Activated CD4-positive, alpha-beta T cell treated with anti-CD3 and anti-CD28 coated beads for 4 hours (primary cell): ENCODE results near the gene TPST1.
"Not testable (repeated sequence)": the region's sequence is repeated elsewhere in the genome, so short reads cannot be mapped to it uniquely, and the experiment has no call there.

ENCODE experiments used
- DNase-seq, 2 donors: peaks; one replicate each; pipeline ENCODE4 v3.0.0-alpha.2; 2020

The TPST1 gene

DNA sequence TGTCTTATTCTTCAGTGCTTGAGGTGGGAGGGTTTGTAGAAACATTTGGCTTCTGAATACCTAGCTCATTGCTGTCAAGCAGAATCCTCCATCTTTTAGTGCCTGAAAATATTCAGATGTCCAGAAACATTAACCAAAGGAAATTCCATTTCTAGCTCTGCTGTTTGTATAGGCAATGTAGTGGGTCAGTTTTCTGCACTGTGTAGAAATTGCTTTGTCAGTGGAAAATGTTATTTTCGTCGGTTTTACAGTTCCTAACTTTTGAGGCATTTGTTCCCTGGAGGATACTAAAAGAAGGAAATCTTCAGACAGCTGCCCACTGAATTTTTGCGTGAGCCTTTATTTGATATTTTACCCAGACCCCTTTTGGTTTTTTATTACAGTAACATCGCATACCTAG, 143.4 kb downstream of the TPST1 start:
- no peak for DNase-seq

DNA sequence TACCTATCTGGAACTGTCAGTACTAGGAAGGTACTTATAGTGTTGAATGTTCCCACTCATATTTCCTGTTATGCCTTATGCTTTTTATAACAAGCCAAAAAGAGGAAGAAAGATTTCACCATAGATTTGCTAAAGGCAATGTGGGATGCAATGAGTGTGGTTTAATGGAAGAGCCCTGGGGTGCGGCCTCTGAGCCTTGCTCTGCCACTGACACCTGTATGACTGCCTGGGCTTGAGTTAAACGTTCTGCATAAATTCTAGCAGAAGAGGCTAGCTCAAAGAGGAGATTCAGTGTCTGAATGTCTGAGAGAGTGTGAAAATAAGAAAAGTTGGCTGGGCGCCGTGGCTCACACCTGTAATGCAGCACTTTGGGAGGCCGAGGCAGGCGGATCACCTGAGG, 143.8 kb downstream of the TPST1 start:
- DNase-seq: no peak

DNA sequence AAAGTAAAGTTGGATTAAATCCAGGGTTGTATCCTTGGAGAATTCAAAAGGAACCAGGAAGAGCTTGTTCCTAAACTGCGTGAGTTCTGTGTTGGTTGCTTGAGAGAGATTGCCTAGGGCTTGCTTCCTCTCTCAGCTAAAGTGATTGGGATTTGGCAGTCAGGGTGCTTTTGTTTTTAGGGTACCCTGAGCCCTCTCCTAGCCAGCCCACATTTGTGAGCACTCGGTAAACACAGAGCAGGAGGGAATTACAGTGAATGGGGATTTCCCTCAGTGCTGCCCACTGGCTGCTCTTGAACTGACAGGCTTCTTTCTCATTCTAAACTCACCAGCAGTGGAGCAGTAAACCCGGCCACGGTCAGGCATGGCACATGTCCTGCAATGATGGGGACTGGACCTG, 146.9 kb downstream of the TPST1 start:
- DNase-seq: no peak

DNA sequence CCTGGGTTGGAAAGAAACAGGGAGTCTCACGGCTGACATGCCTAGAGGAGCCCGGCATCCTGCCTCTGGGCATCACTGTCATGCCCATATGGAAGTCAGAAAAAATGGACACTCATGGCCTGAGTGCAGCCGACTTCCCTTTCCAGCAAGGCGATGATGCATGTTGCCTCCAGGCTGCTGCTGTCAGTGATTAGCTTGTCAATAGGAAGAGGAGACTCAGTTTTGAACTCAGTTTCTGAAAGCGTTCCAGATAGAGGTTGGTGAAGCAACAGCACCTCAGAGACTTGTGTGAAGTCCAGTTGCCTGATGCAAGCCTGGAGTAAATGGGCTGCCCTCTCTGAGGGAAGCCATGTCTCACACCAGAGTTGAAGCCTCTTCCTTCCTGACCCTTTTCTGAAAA, 148.4 kb downstream of the TPST1 start:
- DNase-seq: no peak

DNA sequence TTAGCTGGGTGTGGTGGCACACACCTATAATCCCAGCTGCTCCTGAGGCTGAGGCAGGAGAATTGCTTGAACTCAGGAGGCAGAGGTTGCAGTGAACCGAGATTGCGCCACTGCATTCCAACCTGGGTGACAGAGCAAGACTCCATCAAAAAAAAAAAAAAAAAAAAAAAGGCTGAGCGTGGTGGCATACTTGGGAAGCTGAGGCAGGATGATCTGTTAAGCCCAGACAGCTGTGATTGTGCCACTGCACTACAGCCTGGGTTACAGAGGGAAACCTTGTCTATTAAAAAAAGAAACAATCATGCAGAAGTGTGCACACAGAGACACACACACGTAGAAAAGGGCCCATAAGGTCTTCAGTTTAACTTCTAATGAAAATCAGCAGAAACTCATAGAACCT, 150.6 kb downstream of the TPST1 start:
- DNase-seq: no peak

DNA sequence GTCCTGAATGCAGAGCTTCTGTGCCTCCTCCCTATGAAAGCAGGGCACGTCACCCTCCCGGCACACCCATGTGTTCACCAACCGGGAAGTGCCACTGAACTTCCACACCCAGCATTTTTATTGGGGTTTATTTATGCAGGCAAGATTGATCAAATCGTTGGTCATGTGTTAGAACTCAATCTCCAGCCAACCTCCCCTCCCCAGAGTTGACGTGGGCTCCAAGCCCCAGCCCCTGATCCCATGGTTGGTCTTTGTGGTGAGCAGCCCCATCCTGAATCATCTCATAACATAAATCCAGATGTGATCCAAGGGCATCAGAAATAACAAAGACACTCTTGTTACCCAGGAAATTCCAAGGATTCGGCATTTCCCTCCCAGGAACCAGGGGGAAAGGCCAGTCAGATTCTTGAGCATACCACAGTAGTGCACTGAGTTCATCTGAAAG, 151.2 kb downstream of the TPST1 start:
- DNase-seq: no peak

DNA sequence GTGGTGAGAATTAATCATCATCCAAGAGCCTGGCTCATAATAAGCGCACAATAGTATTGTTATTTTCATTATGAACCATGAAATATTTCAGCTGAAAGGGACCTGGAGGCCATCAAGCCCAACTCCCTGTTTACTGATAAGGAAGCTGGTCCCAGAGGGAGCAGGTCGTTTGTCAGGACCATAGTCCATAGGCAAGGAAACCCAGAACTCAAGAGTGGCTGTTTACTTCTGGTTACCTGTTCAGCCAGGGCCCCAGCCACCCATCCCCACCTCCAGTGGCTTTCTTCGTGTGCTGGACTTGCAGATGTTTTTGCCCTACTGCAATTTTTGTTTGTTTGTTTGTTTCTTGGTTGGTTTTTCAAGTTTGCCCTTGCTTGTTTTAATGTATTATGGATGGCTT, 152.0 kb downstream of the TPST1 start:
- no peak for DNase-seq

DNA sequence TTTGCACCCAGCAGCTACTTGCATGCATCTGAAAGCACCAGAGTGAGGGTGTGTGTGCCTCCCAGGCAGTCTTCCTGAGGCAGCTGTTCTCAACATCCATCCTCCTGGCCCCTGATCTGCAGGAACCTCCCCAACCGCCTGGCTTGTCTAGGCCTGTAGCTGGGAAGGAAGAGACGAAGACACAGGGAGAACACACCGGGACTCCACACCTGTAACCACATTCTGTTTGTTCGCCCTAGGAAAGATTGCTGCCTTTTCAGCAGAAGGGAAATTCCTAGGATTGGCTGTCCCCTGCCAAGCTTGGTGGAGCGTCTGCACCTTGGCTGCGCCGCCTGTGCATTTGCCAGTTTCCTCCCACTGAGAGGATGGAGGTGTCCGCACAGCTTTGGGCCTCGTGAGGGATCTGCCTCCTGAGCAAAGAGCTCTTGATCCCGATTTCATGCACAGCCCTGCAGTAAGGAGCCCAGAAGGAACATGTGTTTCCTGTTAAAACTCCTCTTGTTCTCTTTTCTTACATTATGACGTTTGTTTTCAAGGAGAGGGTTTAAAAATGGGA, 154.6 kb downstream of the TPST1 start:
- no peak for DNase-seq

DNA sequence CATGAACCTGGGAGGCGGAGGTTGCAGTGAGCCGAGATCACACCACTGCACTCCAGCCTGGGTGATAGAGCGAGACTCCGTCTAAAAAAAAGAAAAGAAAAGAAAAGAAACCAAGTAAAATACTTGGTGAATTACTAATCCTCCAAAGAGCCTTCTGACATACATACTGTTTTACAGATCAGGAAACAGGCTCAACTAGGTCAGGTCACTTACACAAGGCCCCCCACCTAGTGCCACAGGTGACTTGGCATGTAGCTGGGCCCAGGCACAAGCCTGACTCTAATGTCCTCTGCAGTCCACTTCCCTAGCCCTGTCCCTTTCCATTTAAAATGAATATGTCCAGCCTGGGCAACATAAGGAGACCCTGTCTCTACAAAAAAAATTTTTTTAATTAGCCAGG, 157.0 kb downstream of the TPST1 start:
- no peak for DNase-seq

DNA sequence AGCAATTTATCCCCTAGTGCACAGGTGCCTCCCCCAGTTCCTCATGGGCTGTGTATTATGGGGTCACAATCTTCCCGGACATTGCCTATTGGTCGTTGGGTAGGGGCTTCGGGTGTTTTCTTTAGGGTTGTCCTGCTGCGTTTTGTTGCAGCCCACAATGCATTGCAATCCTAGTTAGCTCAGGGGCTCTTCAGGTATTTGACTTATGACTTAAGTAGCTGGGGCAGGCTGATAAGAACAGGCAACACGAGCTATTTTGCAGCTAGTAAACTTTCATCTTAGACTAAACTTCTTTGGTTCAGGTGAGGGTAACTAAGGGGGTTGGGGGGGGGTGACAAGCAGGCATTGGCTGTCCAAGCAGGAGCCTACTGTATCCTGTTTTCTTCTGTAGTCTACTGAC, 158.5 kb downstream of the TPST1 start:
- no peak for DNase-seq

DNA sequence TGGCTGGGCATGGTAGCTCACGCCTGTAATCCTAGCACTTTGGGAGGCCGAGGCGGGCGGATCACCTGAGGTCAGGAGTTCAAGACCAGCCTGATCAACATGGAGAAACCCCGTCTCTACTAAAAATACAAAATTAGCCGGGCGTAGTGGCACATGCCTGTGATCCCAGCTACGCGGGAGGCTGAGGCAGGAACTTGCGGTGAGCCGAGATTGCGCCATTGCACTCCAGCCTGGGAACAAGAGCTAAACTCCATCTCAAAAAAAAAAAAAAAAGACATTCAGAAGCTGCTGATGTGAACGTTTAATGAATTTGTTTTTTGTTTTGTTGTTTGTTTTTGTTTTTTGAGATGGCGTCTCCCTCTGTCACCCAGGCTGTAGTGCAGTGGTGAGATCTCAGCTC, 159.9 kb downstream of the TPST1 start:
- not testable (repeated sequence) for DNase-seq

DNA sequence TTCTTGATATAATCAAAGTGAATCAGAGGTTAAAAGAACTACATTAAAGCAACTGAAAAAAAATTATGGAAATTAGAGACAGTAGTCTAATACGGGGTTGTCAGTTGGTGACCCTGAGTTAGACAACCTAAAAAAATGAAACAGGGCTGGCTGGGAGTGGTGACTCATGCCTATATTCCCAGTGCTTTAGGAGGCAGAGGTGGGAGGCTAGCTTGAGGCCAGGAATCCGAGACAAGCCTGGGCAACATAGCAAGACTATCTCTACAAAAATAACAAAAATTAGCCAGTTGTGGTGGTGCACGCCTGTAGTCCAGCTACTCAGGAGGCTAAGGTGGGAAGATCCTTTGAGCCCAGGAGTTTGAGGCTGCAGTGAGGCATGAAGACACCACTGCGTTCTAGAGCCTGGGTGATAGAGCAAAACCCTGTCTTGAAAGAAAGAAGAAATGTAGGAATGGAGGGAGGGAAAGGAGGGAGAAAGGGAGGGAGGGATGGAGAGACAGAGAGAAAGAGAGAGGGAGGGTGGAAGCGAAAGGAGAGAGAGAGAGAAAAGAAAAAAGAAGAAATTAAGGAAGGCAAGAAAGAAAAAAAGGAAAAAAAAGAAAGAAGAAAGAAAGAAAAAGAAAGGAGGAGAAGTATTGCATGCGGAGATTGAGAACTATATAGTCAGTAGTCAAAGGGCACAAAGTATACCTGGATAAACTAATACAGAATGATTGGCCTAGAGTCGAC, 166.1 kb downstream of the TPST1 start:
- no peak for DNase-seq

DNA sequence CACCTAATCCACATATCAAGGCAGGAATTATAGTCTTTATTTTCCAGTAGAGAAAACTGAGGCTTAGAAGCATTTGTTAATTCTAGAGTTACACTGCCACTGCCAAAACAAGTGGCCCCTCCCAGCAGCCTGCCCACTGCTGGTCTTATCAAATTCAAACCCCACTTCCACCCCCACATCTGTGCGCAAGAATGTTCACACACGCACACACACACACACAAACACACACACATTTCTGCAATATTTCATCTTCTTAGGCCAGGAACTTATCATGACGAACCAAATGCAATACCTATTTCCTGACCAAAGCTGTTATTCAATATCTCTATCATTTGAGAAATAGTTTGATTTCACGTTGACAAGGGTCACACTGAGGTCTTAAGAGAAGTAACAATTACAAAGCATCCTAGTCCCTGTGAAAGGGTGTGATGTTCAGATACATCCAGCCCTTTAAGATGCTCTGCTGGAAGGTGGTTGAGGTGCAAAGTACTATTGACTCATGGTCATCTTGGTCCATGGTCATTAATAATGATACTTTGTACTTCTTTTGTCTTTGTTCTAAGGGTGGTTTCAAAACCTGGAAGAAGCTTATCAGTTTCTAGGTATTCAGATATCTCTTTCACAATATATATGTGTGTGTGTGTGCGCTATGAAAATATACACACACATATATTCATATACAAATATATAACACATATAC, 169.2 kb downstream of the TPST1 start:
- DNase-seq: not testable (repeated sequence)

DNA sequence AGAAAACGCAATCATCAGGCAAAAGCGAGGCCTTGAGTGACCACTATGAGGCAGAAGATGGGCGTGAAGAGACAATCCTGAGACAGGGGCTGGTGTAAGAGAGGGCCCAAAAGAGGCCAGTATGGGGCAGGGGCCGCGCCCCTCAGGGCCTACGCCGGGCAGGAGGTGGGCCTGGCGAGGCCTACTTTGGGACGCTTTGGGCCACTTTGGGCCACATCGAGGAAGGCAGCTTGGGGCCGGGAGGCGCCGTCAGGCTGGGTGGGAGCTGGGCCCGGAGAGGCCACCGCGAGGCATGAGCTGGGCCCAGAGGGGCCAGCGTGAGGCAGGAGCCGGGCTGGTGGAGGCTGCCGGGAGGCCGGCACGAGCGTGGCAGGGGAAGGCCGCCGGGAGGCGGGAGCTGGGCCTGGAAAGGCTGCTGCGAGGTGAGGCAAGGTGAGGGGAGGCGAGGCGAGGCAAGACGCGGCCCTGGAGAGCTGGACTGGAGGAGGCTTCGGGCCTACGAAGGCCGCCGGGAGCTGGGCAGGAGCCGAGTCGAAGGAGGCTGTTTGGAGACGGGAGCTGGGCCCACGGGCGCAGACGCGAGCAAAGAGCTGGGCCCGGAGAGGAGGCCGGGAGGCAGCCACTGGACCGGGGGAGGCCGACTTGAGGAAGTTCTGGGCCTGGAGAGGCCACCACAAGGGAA, 171.3 kb downstream of the TPST1 start:
- no peak for DNase-seq

DNA sequence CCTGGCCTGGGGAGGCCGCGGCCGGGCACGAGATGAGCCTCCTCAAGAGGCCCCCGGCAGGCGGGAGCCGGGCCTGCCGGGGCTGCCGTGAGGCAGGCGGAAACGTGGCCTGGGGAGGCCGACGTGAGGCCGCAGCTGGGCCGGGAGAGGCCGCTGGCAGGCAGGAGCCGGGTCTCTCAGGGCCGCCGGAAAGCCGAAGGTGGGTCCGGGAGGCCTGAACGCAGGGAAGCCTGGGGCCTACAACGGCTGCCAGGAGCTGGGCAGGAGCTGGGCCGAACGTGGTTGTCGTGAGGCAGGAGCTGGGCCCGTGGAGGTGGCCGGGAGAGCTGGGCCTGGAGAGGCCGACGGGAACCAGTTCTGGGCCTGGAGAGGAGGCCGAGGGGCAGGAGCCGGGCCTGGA, 171.9 kb downstream of the TPST1 start:
- no peak for DNase-seq

DNA sequence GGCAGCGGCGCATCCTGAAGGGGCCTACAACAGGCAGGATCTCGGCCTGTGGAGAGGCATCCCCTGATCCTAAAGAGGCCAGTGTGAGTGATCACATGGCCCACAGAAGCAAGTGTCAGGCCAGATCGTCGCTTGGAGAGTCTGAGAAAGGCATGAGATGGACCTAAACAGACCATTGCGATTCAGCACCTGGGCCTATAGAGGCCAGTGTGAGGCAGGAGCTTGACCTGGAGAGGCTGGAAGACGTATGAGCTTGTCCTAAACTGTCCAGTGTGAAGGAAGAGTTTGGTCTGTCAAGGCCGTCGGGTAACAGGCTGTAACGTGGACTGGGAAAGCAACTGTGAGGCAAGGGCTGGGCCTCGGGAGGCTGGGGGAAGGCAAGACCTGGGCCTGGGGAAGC, 172.6 kb downstream of the TPST1 start:
- no peak for DNase-seq

DNA sequence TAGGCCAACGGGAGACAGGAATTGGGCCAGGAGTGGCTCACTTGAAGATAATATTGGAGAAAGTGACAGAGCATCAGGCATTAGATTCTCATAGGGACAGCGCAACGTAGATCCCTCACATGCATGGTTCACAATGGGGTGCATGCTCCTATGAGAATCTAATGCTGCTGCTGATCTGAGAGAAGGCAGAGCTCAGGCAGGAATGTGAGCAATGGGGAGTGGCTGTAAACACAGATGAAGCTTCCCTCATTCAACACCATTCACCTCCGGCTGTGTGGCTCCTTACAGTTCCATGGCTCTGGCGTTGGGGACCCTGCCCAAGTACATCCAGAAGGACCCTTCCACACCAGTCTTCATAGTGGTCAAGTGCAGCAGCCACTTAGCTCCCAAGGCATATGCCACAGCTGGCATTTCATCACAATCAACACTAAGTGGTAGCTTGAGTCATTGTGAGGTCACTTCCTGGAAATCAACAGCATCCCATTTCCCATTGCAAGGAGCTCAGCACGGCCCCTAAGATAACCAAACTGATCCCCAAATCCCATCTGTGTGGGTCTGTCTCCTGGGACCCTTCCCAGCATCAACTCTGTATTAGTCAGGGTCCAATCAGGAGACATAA, 174.5 kb downstream of the TPST1 start:
- DNase-seq: no peak

DNA sequence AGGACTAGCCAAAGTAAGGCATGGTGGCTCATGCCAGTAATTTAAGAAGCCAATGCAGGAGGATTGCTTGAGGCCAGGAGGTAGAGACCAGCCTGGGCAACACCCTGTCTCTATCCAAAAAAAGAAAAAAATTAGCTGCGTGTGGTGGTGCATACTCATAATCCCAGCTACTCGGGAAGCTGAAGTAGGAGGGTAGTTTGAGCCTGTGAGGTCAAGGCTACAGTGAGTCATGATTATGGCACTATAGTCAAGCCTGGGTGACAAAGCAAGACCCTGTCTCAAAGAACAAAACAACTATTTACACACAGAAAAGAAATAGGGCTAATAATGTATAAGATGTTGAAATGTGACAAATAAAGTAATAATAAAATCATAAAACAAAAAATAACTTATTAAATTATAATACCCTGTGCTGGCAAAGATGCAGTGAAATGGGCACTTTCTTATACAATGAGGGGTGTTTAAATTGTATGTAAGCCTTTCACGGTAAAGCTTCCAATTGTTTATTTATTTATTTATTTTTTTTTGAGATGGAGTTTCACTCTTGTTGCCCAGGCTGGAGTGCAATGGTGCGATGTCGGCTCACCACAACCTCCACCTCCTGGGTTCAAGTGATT, 175.2 kb downstream of the TPST1 start:
- no peak for DNase-seq

DNA sequence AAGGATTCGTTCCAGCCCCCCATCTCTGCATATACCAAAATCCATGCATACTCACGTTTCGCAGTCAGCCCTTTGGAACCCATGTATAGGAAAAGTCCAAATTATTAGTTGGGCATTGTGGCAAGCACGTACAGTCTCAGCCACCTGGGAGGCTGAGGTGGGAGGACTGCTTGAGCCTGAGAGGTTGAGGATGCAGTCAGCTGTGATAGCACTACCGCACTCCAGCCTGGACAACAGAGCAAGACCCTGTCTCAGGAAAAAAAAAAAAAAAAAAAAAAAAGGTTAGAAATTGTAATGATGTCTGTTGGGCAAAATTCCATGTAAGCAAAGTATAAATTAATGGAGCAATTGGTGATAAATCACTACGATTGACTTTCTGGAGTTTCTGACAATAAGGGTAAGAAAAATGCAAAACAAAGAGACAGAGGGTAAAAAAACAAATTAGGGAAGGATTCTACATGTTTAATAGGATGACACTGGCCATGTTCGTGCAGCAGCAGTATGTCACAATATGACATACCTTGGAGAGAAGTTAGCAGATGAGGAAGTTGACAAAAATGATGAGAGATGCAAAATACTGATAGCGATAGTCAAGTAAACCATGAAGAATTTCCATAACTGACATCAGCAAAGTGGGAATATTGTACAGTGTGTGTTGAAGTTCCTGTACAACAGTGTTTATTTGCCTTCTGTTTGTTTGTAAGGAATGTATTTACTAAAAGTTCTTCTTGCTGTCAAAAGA, 177.2 kb downstream of the TPST1 start:
- DNase-seq: not testable (repeated sequence)

DNA sequence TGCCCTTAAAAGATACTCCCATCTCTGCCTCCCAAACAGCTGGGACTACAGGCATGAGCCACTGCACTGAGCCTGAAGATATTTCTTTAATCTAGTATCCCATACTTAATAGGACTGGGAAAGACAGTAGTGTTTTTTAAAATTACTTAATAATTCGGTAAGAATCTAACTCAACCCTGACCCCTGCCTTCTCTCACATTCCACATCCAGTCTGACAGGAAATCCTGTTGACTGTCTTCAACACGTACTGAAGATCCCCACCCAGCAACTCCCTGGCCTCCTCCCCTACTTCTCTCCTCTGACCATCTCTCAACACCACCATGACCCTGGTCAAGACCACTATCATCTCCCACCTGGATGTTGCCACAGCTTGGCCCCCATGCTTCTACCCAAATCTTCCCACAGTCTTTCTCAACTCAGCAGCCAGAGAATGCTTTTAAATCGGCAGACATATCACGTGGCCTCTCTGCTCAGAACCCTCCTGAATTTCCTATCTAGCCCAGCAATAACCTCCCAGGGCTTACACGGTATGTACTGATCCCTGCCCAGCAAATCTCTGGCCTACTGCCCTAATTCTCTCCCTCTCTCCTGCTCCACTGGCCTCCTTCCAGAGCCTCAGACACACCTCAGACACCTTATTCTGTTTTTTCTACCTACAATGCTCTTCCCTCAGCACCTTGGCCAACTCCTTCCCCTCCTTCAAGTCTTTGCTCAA, 180.2 kb downstream of the TPST1 start:
- DNase-seq: not testable (repeated sequence)

DNA sequence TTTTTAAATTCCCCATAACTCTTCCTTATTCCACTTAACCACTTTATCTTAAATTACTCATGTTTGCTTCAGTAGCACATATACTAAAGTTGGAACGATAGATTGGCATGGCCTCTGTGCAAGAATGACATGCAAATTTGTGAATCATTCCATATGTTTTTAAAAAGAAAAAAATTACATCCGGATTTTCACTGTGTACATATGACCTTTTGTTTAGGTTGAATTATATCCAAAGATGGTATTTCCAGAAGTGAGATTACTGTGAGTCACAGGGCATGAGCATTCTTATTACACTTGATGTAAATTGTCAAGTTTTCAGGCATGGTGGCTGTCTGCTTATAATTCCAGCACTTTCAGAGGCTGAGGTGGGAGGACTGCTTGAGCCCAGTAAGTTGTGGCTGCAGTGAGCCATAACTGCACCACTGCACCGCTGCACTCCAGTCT, 190.0 kb downstream of the TPST1 start:
- not testable (repeated sequence) for DNase-seq
